ENCODE results near the gene BIRC3.
"Not testable (repeated sequence)": the region's sequence is repeated elsewhere in the genome, so short reads cannot be mapped to it uniquely, and the experiment has no call there.

BIRC3 gene

GRCh38 chr11:102323542-102324251 lies 6.4 kb downstream of the BIRC3 start:
- no peak for TF ChIP-seq CTCF (IDR thresholded peaks at IDR 0.05; ENCODE audit: low read length, missing control alignments)
- DNase-seq (ENCODE audit: low read depth), result peak; percentile 64
- no peak overlapping the region for H3K4me3 ChIP-seq (replicated peaks; ENCODE audit: low read depth, low read length)

GRCh38 chr11:102325088-102325487 lies 7.8 kb downstream of the BIRC3 start:
- no peak overlapping the region for H3K4me3 ChIP-seq (replicated peaks; ENCODE audit: low read depth, low read length)
- DNase-seq (ENCODE audit: low read depth), result no peak
- TF ChIP-seq CTCF (IDR thresholded peaks at IDR 0.05; ENCODE audit: low read length, missing control alignments), result no peak

GRCh38 chr11:102328748-102329147 lies 11.5 kb downstream of the BIRC3 start:
- no peak overlapping the region for H3K4me3 ChIP-seq (replicated peaks; ENCODE audit: low read depth, low read length)
- no peak for DNase-seq (ENCODE audit: low read depth)
- no peak for TF ChIP-seq CTCF (IDR thresholded peaks at IDR 0.05; ENCODE audit: low read length, missing control alignments)

- DNase-seq (ENCODE audit: low read depth), result no peak
- H3K4me3 ChIP-seq (replicated peaks; ENCODE audit: low read depth, low read length), result no peak overlapping the region
- no peak for TF ChIP-seq CTCF (IDR thresholded peaks at IDR 0.05; ENCODE audit: low read length, missing control alignments)
Measured at GRCh38 chr11:102330231-102330630, 12.9 kb downstream of the BIRC3 start.

- H3K4me3 ChIP-seq (replicated peaks; ENCODE audit: low read depth, low read length), result no peak overlapping the region
- no peak for DNase-seq (ENCODE audit: low read depth)
- TF ChIP-seq CTCF (IDR thresholded peaks at IDR 0.05; ENCODE audit: low read length, missing control alignments), result no peak
Measured at GRCh38 chr11:102331341-102331740, 14.1 kb downstream of the BIRC3 start.

GRCh38 chr11:102332611-102332994 lies 15.3 kb downstream of the BIRC3 start:
- no peak for TF ChIP-seq CTCF (IDR thresholded peaks at IDR 0.05; ENCODE audit: low read length, missing control alignments)
- no peak overlapping the region for H3K4me3 ChIP-seq (replicated peaks; ENCODE audit: low read depth, low read length)
- no peak for DNase-seq (ENCODE audit: low read depth)

- no peak for TF ChIP-seq CTCF (IDR thresholded peaks at IDR 0.05; ENCODE audit: low read length, missing control alignments)
- H3K4me3 ChIP-seq (replicated peaks; ENCODE audit: low read depth, low read length), result no peak overlapping the region
- DNase-seq (ENCODE audit: low read depth), result no peak
Measured at GRCh38 chr11:102338479-102339010, 21.3 kb downstream of the BIRC3 start.

GRCh38 chr11:102341311-102341710 lies 24.0 kb downstream of the BIRC3 start:
- not testable (repeated sequence) for DNase-seq (ENCODE audit: low read depth); H3K4me3 ChIP-seq (replicated peaks; ENCODE audit: low read depth, low read length)

All from fibroblast of pulmonary artery (primary cell).